GM23248 (cell line): ENCODE data around the gene ZC3H12C.

ENCODE experiments used
- EZH2 ChIP-seq: fragments of 200-600 bp; sonication (generic); IDR thresholded peaks from 2 replicates; pipeline ENCODE4 v1.6.1; 2018; ENCODE audit warnings: antibody characterized with exemption, mild to moderate bottlenecking; ENCODE audit not compliant: insufficient read depth, poor library complexity, severe bottlenecking
- EZH2phosphoT487 ChIP-seq: fragments of 200-600 bp; sonication (generic); IDR thresholded peaks from 2 replicates; pipeline ENCODE4 v1.6.1; 2018; ENCODE audit warnings: antibody characterized with exemption, moderate library complexity, mild to moderate bottlenecking, low read depth; ENCODE audit not compliant: insufficient read depth

- TF ChIP-seq EZH2 (no peak), EZH2phosphoT487 (no peak)
These were observed 6.3 kb upstream of the ZC3H12C start for GRCh38 chr11:110086892-110087309.
